OCI-LY3 (cell line): ENCODE data around the gene ZNF624.

Experiments used
- EZH2phosphoT487 ChIP-seq: fragments of 200-600 bp; shearing (Covaris generic); IDR thresholded peaks from 2 replicates; pipeline ENCODE4 v1.6.1; 2018; ENCODE audit warnings: antibody characterized with exemption, mixed run types, low read depth
- TF ChIP-seq, protein P1 (sequence below): fragments of 200-600, 300-600 bp; sonication (generic); IDR thresholded peaks from 2 replicates; pipeline ENCODE4 v1.5.1; 2014; ENCODE audit warnings: antibody characterized with exemption, low read length, low read depth

DNA sequence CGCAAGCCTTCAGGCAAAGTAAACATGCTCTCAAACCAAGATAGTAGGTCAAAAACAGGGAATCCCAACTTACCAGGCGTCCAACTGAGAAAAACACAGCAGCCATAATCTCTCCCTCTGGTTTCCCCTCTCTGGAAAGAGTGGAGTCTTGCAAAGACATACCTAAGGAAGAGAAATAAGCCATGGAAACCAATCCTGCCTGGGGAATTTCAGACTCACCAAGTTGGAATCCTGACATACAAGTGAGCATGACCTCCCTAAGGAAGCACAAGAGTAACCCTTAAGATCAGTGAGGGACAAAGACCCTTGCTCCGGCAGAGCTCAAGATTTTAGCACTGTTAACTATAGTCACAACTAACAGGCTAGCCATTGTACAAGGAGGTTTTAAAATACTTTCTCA is 4.1 kb downstream of the ZNF624 start:
- TF ChIP-seq EZH2phosphoT487 = no peak
- TF ChIP-seq, protein P1, sequence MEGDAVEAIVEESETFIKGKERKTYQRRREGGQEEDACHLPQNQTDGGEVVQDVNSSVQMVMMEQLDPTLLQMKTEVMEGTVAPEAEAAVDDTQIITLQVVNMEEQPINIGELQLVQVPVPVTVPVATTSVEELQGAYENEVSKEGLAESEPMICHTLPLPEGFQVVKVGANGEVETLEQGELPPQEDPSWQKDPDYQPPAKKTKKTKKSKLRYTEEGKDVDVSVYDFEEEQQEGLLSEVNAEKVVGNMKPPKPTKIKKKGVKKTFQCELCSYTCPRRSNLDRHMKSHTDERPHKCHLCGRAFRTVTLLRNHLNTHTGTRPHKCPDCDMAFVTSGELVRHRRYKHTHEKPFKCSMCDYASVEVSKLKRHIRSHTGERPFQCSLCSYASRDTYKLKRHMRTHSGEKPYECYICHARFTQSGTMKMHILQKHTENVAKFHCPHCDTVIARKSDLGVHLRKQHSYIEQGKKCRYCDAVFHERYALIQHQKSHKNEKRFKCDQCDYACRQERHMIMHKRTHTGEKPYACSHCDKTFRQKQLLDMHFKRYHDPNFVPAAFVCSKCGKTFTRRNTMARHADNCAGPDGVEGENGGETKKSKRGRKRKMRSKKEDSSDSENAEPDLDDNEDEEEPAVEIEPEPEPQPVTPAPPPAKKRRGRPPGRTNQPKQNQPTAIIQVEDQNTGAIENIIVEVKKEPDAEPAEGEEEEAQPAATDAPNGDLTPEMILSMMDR = no peak
